Tibial artery (tissue), 4 donors: ENCODE results near the gene KASH5.

ENCODE experiments used
- DNase-seq, 2 donors: peaks; one replicate each; pipeline ENCODE4 v3.0.0-alpha.2; 2019
- H3K27ac ChIP-seq, 2 donors: fragments of 200-600 bp; sonication (generic) in 1 of 2; 1 replicate in 1 of 2; 2 replicates in 1 of 2; pipeline ENCODE4 v1.5.1; 2018 to 2019; ENCODE audit warnings: mild to moderate bottlenecking in 1 of 2
- H3K27me3 ChIP-seq, 2 donors: fragments of 200-600 bp; sonication (generic) in 1 of 2; one replicate each; pipeline versions ENCODE4 v1.5.1 to v1.6.0; 2016 to 2019
- H3K36me3 ChIP-seq, 3 donors: fragments of 200-600 bp; sonication (generic) in 2 of 3; one replicate each; pipeline ENCODE4 v1.5.1; 2016 to 2019; ENCODE audit warnings: mild to moderate bottlenecking in 2 of 3
- H3K4me1 ChIP-seq, 4 donors: fragments of 200-600 bp; sonication (generic) in 2 of 4; 1 replicate in 3 of 4; 2 replicates in 1 of 4; pipeline ENCODE4 v1.5.1; 2016 to 2019
- H3K4me3 ChIP-seq, 2 donors: fragments of 200-600 bp; sonication (generic) in 1 of 2; 1 replicate in 1 of 2; 2 replicates in 1 of 2; pipeline ENCODE4 v1.5.1; 2018 to 2019; ENCODE audit warnings: mild to moderate bottlenecking in 2 of 2
- H3K9me3 ChIP-seq, 3 donors: fragments of 200-600 bp; sonication (generic) in 1 of 3; one replicate each; pipeline ENCODE4 v1.5.1; 2016 to 2019
- CTCF ChIP-seq, 2 experiments: fragments of 200-600 bp in 1 of 2; fragments of 450-650 bp in 1 of 2; IDR thresholded peaks; one replicate each; pipeline ENCODE4 v1.5.1; 2017 to 2019; ENCODE audit warnings: antibody characterized with exemption in 2 of 2, mild to moderate bottlenecking in 1 of 2, moderate library complexity in 1 of 2
- intact Hi-C: fragments of 100-400 bp; cut with DNase I; formaldehyde crosslinking; loops from one replicate; pipeline ENCODE4 v1.15.0; 2023; ENCODE audit warnings: low total_unique reads

KASH5 gene

DNA sequence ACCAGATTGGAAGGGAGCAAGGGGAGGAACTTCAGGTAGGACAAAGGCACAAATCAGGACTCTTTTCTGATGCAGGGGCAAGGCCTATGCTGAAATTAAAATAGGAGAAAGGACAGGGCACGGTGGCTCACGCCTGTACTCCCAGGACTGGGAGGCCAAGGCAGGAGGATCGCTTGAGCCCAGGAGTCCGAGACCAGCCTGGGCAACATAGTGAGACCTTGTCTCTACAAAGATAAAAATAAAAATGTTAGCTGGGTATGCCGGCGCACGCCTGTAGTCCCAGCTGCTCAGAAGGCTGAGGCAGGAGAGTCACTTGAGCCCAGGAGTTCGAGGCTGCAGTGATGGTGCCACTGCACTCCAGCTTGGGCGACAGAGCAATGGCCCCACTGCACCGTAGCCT lies 47.6 kb downstream of the KASH5 start:
- intact Hi-C loops, result no loop called here
- H3K27me3 ChIP-seq, result peaks cover 0 to 100% of the 10 kb centered on the region in 2 donors
- peaks cover 0 to 10% (median 0%) of the 10 kb centered on the region in 4 donors for H3K4me1 ChIP-seq
- no peaks in the 10 kb centered on the region for H3K9me3 ChIP-seq
- DNase-seq, result no peak
- H3K27ac ChIP-seq, result no peak overlapping the region
- no peak overlapping the region for H3K4me3 ChIP-seq
- no peak for TF ChIP-seq CTCF (IDR thresholded peaks at IDR 0.05)
- no peaks in the 10 kb centered on the region for H3K36me3 ChIP-seq

DNA sequence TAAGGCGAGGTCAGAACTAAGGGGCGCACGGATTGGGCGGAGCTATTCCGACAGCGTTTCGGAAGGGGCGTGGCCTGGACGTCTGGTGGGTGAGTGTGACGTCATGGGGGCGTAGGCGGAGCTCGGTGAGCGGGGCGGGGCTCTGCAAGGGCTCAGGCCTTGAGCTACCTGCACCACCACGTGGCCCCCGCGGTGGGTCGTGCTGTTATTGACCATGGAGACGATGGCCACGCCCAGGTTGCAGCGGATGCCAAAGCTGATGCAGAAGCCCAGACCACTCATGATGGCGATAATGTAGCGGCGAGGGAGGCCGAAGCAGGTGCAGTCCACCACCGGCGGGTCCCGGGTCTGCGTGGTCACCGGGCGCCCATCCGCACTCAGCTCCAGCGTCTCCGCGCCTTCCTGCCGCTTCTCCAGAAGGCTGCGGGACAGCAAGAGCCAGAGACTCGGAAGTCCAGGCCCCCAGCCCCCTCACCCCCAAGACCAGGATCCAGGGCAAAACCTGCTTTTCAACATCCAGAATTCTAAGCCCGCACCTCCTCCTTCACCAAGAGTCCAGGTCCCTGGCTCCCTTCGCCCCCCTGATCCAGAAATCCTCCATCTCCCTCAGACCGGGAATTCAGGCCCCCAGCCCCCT lies 48.5 kb downstream of the KASH5 start:
- no peak for TF ChIP-seq CTCF (IDR thresholded peaks at IDR 0.05)
- Histone ChIP-seq H3K36me3 (no peaks in the 10 kb centered on the region), H3K9me3 (no peaks in the 10 kb centered on the region), H3K4me1 (peaks cover 0 to 15% (median 3%) of the 10 kb centered on the region in 4 donors), H3K27ac (no peak overlapping the region), H3K27me3 (peaks cover 0 to 100% of the 10 kb centered on the region in 2 donors), H3K4me3 (no peak overlapping the region)
- intact Hi-C loops, result no loop called here
- DNase-seq, result no peak

- no peak for TF ChIP-seq CTCF (IDR thresholded peaks at IDR 0.05)
- H3K27ac ChIP-seq, result no peak overlapping the region
- peaks cover 0 to 20% (median 5%) of the 10 kb centered on the region in 4 donors for H3K4me1 ChIP-seq
- peaks cover 0 to 98% of the 10 kb centered on the region in 2 donors for H3K27me3 ChIP-seq
- no peak for DNase-seq
- H3K36me3 ChIP-seq, result no peaks in the 10 kb centered on the region
- H3K9me3 ChIP-seq, result no peaks in the 10 kb centered on the region
- intact Hi-C loops, result no loop called here
- no peak overlapping the region for H3K4me3 ChIP-seq
Observed at GRCh38 chr19:49437231-49437630, 49.2 kb downstream of the KASH5 start.

- H3K9me3 ChIP-seq, result no peaks in the 10 kb centered on the region
- no peak overlapping the region for H3K27ac ChIP-seq
- no peak for DNase-seq
- no peak for TF ChIP-seq CTCF (IDR thresholded peaks at IDR 0.05)
- H3K4me1 ChIP-seq, result peaks cover 0 to 24% (median 10%) of the 10 kb centered on the region in 4 donors
- no peaks in the 10 kb centered on the region for H3K36me3 ChIP-seq
- no peak overlapping the region for H3K4me3 ChIP-seq
- intact Hi-C loops, result no loop called here
- peaks cover 0 to 93% of the 10 kb centered on the region in 2 donors for H3K27me3 ChIP-seq
Observed at GRCh38 chr19:49438261-49438660, 50.2 kb downstream of the KASH5 start.

- H3K4me3 ChIP-seq, result no peak overlapping the region
- intact Hi-C loops, result loop anchor here (10.0 kb wide), 1 partner anchor 175 kb away; no protein-coding TSS in a partner anchor
Observed at GRCh38 chr19:49439836-49440235, 51.8 kb downstream of the KASH5 start.

More at GRCh38 chr19:49439836-49440235, 51.8 kb downstream of the KASH5 start:
- no peak overlapping the region for H3K27ac ChIP-seq
- H3K9me3 ChIP-seq, result no peaks in the 10 kb centered on the region
- H3K36me3 ChIP-seq, result no peaks in the 10 kb centered on the region
- H3K4me1 ChIP-seq, result peaks cover 0 to 24% (median 10%) of the 10 kb centered on the region in 4 donors
- TF ChIP-seq CTCF (IDR thresholded peaks at IDR 0.05), result no peak
- H3K27me3 ChIP-seq, result peaks cover 0 to 77% of the 10 kb centered on the region in 2 donors
- DNase-seq, result no peak
